GM23338 (cell line): ENCODE measurements around the gene COL4A2. TPM values are rescaled to one million over a fixed set of nuclear protein-coding genes. Genes with fewer than 3 reads are reported as not detected.

Source experiments
- ATAC-seq: fragments of 200-7000 bp; cut with Tn5 transposase; 3 replicates; pipeline ENCODE4 v1.9.1; 2020
- DNase-seq: peaks from one replicate; pipeline ENCODE4 v3.0.0-alpha.2; 2015; ENCODE audit warnings: low spot score
- H2AFZ ChIP-seq: fragments of 200-600 bp; sonication (generic); 2 replicates; pipeline ENCODE4 v1.8.0; 2016; ENCODE audit warnings: antibody characterized with exemption, mild to moderate bottlenecking, moderate library complexity
- H3F3A ChIP-seq: fragments of 200-600 bp; sonication (generic); replicated peaks from 2 replicates; pipeline ENCODE4 v1.8.0; 2017; ENCODE audit warnings: antibody characterized with exemption, mixed run types, low read depth
- H3K27ac ChIP-seq: fragments of 200-600 bp; sonication (generic); 2 replicates; pipeline ENCODE4 v1.6.1; 2016; ENCODE audit warnings: low read depth
- H3K27me3 ChIP-seq: fragments of 200-600 bp; sonication (generic); 2 replicates; pipeline ENCODE4 v1.8.0; 2016; ENCODE audit warnings: mild to moderate bottlenecking, mixed run types, moderate library complexity; ENCODE audit not compliant: insufficient read depth
- H3K36me3 ChIP-seq: fragments of 200-600 bp; sonication (generic); 2 replicates; pipeline ENCODE4 v1.8.0; 2016; ENCODE audit warnings: mild to moderate bottlenecking; ENCODE audit not compliant: insufficient read depth
- H3K4me1 ChIP-seq: fragments of 200-600 bp; sonication (generic); 2 replicates; pipeline ENCODE4 v1.8.0; 2016; ENCODE audit warnings: mild to moderate bottlenecking, moderate library complexity; ENCODE audit not compliant: insufficient read depth
- H3K4me2 ChIP-seq: fragments of 200-600 bp; sonication (generic); 2 replicates; pipeline ENCODE4 v1.7.1; 2017; ENCODE audit warnings: mixed run types
- H3K4me3 ChIP-seq: fragments of 200-600 bp; sonication (generic); 2 replicates; pipeline ENCODE4 v1.6.1; 2016; ENCODE audit warnings: mixed run types
- H3K79me2 ChIP-seq: fragments of 200-600 bp; sonication (generic); replicated peaks from 2 replicates; pipeline ENCODE4 v1.8.0; 2017; ENCODE audit warnings: mild to moderate bottlenecking; ENCODE audit not compliant: insufficient read depth
- H3K9me2 ChIP-seq: fragments of 200-600 bp; sonication (generic); 2 replicates; pipeline ENCODE4 v1.8.0; 2017; ENCODE audit not compliant: insufficient read depth
- H4K20me1 ChIP-seq: fragments of 200-600 bp; sonication (generic); replicated peaks from 2 replicates; pipeline ENCODE4 v1.8.0; 2017; ENCODE audit warnings: mild to moderate bottlenecking; ENCODE audit not compliant: insufficient read depth
- H3K27ac Mint-ChIP-seq: 2 replicates; pipeline ENCODE4 v1.8.0; 2020; ENCODE audit warnings: inconsistent platforms, mild to moderate bottlenecking, moderate library complexity, mixed read lengths
- H3K27me3 Mint-ChIP-seq: 3 replicates; pipeline ENCODE4 v1.8.0; 2022; ENCODE audit warnings: low read depth, mild to moderate bottlenecking, moderate library complexity, mixed read lengths, inconsistent platforms; ENCODE audit not compliant: insufficient read depth, poor library complexity
- H3K36me3 Mint-ChIP-seq: 3 replicates; pipeline ENCODE4 v1.8.0; 2021; ENCODE audit warnings: low read depth, mild to moderate bottlenecking, inconsistent platforms, moderate library complexity, mixed read lengths
- H3K4me1 Mint-ChIP-seq: 3 replicates; pipeline ENCODE4 v1.8.0; 2020; ENCODE audit warnings: mild to moderate bottlenecking, inconsistent platforms, mixed read lengths
- H3K4me3 Mint-ChIP-seq: 3 replicates; pipeline ENCODE4 v1.8.0; 2021; ENCODE audit warnings: moderate library complexity, mild to moderate bottlenecking, inconsistent platforms, mixed read lengths
- H3K9me3 Mint-ChIP-seq: 3 replicates; pipeline ENCODE4 v1.8.0; 2020; ENCODE audit warnings: moderate library complexity, mild to moderate bottlenecking, inconsistent platforms, mixed read lengths
- CREB1 ChIP-seq: fragments of 250-450 bp; sonication (Bioruptor Pico); IDR thresholded peaks from 2 replicates; pipeline ENCODE4 v1.5.0; 2020; ENCODE audit warnings: low read depth, mild to moderate bottlenecking, moderate library complexity
- EZH2 ChIP-seq: fragments of 200-600 bp; sonication (generic); IDR thresholded peaks from one replicate; pipeline ENCODE4 v1.8.0; 2017; ENCODE audit warnings: antibody characterized with exemption, mild to moderate bottlenecking, low read depth; ENCODE audit not compliant: unreplicated experiment
- EZH2phosphoT487 ChIP-seq: fragments of 200-600 bp; sonication (generic); IDR thresholded peaks from one replicate; pipeline ENCODE4 v1.8.1; 2018; ENCODE audit warnings: antibody characterized with exemption; ENCODE audit not compliant: unreplicated experiment
- JUNB ChIP-seq: IDR thresholded peaks from one replicate; pipeline ENCODE4 v1.6.1; 2016; ENCODE audit warnings: antibody characterized with exemption; ENCODE audit not compliant: unreplicated experiment
- NANOG ChIP-seq: IDR thresholded peaks from 2 replicates; pipeline ENCODE4 v1.6.1; 2016; ENCODE audit warnings: antibody characterized with exemption, borderline replicate concordance
- POLR2AphosphoS5 ChIP-seq: IDR thresholded peaks from 2 replicates; pipeline ENCODE4 v1.6.1; 2016; ENCODE audit warnings: antibody characterized with exemption, low read depth
- STAT1 ChIP-seq: IDR thresholded peaks from one replicate; pipeline ENCODE4 v1.6.1; 2016; ENCODE audit warnings: antibody characterized with exemption; ENCODE audit not compliant: unreplicated experiment
- ZNF114 ChIP-seq: fragments of 250-450 bp; sonication (Bioruptor Pico); IDR thresholded peaks from 2 replicates; pipeline ENCODE4 v1.5.0; 2020; ENCODE audit warnings: mild to moderate bottlenecking, moderate library complexity
- ZNF331 ChIP-seq: fragments of 250-450 bp; sonication (Bioruptor Pico); IDR thresholded peaks from 2 replicates; pipeline ENCODE4 v1.5.0; 2020; ENCODE audit warnings: low read depth, mild to moderate bottlenecking, moderate library complexity
- polyA plus RNA-seq: library from polyadenylated mRNA; unstranded; fragments of >200 nt; fragmentation: Nextera tagmentation; extraction: Ambion mirVana; gene quantifications from 2 replicates; pipeline ENCODE4 v1.2.1, GENCODE V29; 2016
- total RNA-seq: library from RNA; depleted of rRNA; stranded (reverse); fragments of >200 nt; shearing (Covaris generic); gene quantifications from 2 replicates; pipeline ENCODE4 v1.2.3, GENCODE V29; 2014
- TF ChIP-seq, protein P1 (sequence below), 2 experiments: fragments of 200-600 bp in 1 of 2; sonication (generic) in 1 of 2; conservative IDR thresholded peaks; 2 replicates each; pipeline versions ENCODE4 v1.5.1 to v1.6.1; 2016 to 2017; ENCODE audit warnings: antibody characterized with exemption in 2 of 2, low read depth in 2 of 2, mild to moderate bottlenecking in 2 of 2, moderate library complexity in 1 of 2
- TF ChIP-seq, protein P2 (sequence below): fragments of 250-450 bp; sonication (Bioruptor Pico); IDR thresholded peaks from 2 replicates; pipeline ENCODE4 v1.5.0; 2020; ENCODE audit warnings: mild to moderate bottlenecking, moderate library complexity
- TF ChIP-seq, protein P3 (sequence below): IDR thresholded peaks from 2 replicates; pipeline ENCODE4 v1.6.1; 2016; ENCODE audit warnings: antibody characterized with exemption
- TF ChIP-seq, protein P4 (sequence below): IDR thresholded peaks from one replicate; pipeline ENCODE4 v1.6.1; 2018; ENCODE audit warnings: antibody characterized with exemption; ENCODE audit not compliant: unreplicated experiment

COL4A2 gene
- total and polyA plus RNA-seq, 2 experiments from 2014 or later: 37.4 to 131 TPM

DNA sequence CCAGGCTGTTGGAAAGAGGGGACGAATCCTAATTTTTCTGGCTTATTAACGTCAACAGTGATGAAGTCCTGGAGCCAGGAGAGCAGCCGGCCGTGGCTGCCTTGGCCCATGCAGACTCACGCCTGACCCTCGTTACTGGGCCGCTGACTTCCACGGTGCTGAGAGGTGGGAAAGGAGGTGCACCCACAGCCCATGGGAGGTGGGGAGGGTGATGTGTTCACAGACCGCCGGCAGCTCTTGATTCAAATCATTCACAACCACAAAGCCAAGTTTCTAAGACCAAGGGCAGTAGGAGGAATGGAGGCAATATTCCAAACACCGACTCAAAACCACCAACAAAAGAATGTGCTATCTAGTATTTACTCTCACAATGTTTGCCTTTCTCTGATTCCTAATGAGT is 24.3 kb downstream of the COL4A2 start:
- Histone ChIP-seq H3K4me3 (no peak overlapping the region), H3K4me2 (no peak overlapping the region), H2AFZ (no peak overlapping the region), H3K4me1 (peaks cover 30% of the 10 kb centered on the region), H3K9me2 (peaks cover 2% of the 10 kb centered on the region; the same call in 1 of the 2 replicates), H3K27ac (no peak overlapping the region), H3F3A (no peaks in the 10 kb centered on the region), H4K20me1 (no peaks in the 10 kb centered on the region), H3K79me2 (peaks cover 52% of the 10 kb centered on the region), H3K27me3 (no peaks in the 10 kb centered on the region), H3K36me3 (no peaks in the 10 kb centered on the region; the same call in 1 of the 2 replicates)
- DNase-seq (no peak), ATAC-seq (no peak)
- Mint-ChIP-seq H3K36me3 (peaks cover 14% of the 10 kb centered on the region), H3K4me3 (no peak overlapping the region), H3K27ac (no peak overlapping the region), H3K4me1 (peaks cover 45% of the 10 kb centered on the region), H3K9me3 (no peaks in the 10 kb centered on the region), H3K27me3 (peaks cover 9% of the 10 kb centered on the region)
- no peak for TF ChIP-seq EZH2phosphoT487
- TF ChIP-seq JUNB: no peak
- no peak for TF ChIP-seq POLR2AphosphoS5
- TF ChIP-seq ZNF114: no peak
- TF ChIP-seq CREB1: no peak
- TF ChIP-seq STAT1: no peak
- TF ChIP-seq EZH2: no peak
- TF ChIP-seq, protein P1, sequence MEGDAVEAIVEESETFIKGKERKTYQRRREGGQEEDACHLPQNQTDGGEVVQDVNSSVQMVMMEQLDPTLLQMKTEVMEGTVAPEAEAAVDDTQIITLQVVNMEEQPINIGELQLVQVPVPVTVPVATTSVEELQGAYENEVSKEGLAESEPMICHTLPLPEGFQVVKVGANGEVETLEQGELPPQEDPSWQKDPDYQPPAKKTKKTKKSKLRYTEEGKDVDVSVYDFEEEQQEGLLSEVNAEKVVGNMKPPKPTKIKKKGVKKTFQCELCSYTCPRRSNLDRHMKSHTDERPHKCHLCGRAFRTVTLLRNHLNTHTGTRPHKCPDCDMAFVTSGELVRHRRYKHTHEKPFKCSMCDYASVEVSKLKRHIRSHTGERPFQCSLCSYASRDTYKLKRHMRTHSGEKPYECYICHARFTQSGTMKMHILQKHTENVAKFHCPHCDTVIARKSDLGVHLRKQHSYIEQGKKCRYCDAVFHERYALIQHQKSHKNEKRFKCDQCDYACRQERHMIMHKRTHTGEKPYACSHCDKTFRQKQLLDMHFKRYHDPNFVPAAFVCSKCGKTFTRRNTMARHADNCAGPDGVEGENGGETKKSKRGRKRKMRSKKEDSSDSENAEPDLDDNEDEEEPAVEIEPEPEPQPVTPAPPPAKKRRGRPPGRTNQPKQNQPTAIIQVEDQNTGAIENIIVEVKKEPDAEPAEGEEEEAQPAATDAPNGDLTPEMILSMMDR (conservative IDR thresholded peaks at IDR 0.05; ENCODE audit: low read depth in 2 of 2): no peak
- no peak for TF ChIP-seq ZNF331
- TF ChIP-seq, protein P2, sequence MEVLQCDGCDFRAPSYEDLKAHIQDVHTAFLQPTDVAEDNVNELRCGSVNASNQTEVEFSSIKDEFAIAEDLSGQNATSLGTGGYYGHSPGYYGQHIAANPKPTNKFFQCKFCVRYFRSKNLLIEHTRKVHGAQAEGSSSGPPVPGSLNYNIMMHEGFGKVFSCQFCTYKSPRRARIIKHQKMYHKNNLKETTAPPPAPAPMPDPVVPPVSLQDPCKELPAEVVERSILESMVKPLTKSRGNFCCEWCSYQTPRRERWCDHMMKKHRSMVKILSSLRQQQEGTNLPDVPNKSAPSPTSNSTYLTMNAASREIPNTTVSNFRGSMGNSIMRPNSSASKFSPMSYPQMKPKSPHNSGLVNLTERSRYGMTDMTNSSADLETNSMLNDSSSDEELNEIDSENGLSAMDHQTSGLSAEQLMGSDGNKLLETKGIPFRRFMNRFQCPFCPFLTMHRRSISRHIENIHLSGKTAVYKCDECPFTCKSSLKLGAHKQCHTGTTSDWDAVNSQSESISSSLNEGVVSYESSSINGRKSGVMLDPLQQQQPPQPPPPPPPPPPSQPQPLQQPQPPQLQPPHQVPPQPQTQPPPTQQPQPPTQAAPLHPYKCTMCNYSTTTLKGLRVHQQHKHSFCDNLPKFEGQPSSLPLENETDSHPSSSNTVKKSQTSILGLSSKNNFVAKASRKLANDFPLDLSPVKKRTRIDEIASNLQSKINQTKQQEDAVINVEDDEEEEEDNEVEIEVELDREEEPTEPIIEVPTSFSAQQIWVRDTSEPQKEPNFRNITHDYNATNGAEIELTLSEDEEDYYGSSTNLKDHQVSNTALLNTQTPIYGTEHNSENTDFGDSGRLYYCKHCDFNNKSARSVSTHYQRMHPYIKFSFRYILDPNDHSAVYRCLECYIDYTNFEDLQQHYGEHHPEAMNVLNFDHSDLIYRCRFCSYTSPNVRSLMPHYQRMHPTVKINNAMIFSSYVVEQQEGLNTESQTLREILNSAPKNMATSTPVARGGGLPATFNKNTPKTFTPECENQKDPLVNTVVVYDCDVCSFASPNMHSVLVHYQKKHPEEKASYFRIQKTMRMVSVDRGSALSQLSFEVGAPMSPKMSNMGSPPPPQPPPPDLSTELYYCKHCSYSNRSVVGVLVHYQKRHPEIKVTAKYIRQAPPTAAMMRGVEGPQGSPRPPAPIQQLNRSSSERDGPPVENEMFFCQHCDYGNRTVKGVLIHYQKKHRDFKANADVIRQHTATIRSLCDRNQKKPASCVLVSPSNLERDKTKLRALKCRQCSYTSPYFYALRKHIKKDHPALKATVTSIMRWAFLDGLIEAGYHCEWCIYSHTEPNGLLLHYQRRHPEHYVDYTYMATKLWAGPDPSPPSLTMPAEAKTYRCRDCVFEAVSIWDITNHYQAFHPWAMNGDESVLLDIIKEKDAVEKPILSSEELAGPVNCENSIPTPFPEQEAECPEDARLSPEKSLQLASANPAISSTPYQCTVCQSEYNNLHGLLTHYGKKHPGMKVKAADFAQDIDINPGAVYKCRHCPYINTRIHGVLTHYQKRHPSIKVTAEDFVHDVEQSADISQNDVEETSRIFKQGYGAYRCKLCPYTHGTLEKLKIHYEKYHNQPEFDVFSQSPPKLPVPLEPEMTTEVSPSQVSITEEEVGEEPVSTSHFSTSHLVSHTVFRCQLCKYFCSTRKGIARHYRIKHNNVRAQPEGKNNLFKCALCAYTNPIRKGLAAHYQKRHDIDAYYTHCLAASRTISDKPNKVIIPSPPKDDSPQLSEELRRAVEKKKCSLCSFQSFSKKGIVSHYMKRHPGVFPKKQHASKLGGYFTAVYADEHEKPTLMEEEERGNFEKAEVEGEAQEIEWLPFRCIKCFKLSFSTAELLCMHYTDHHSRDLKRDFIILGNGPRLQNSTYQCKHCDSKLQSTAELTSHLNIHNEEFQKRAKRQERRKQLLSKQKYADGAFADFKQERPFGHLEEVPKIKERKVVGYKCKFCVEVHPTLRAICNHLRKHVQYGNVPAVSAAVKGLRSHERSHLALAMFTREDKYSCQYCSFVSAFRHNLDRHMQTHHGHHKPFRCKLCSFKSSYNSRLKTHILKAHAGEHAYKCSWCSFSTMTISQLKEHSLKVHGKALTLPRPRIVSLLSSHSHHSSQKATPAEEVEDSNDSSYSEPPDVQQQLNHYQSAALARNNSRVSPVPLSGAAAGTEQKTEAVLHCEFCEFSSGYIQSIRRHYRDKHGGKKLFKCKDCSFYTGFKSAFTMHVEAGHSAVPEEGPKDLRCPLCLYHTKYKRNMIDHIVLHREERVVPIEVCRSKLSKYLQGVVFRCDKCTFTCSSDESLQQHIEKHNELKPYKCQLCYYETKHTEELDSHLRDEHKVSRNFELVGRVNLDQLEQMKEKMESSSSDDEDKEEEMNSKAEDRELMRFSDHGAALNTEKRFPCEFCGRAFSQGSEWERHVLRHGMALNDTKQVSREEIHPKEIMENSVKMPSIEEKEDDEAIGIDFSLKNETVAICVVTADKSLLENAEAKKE (CRISPR knock-in tag): no peak
- TF ChIP-seq NANOG: no peak
- TF ChIP-seq, protein P3, sequence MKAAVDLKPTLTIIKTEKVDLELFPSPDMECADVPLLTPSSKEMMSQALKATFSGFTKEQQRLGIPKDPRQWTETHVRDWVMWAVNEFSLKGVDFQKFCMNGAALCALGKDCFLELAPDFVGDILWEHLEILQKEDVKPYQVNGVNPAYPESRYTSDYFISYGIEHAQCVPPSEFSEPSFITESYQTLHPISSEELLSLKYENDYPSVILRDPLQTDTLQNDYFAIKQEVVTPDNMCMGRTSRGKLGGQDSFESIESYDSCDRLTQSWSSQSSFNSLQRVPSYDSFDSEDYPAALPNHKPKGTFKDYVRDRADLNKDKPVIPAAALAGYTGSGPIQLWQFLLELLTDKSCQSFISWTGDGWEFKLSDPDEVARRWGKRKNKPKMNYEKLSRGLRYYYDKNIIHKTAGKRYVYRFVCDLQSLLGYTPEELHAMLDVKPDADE: no peak
- TF ChIP-seq, protein P4, sequence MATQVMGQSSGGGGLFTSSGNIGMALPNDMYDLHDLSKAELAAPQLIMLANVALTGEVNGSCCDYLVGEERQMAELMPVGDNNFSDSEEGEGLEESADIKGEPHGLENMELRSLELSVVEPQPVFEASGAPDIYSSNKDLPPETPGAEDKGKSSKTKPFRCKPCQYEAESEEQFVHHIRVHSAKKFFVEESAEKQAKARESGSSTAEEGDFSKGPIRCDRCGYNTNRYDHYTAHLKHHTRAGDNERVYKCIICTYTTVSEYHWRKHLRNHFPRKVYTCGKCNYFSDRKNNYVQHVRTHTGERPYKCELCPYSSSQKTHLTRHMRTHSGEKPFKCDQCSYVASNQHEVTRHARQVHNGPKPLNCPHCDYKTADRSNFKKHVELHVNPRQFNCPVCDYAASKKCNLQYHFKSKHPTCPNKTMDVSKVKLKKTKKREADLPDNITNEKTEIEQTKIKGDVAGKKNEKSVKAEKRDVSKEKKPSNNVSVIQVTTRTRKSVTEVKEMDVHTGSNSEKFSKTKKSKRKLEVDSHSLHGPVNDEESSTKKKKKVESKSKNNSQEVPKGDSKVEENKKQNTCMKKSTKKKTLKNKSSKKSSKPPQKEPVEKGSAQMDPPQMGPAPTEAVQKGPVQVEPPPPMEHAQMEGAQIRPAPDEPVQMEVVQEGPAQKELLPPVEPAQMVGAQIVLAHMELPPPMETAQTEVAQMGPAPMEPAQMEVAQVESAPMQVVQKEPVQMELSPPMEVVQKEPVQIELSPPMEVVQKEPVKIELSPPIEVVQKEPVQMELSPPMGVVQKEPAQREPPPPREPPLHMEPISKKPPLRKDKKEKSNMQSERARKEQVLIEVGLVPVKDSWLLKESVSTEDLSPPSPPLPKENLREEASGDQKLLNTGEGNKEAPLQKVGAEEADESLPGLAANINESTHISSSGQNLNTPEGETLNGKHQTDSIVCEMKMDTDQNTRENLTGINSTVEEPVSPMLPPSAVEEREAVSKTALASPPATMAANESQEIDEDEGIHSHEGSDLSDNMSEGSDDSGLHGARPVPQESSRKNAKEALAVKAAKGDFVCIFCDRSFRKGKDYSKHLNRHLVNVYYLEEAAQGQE: no peak
